Measurements from ENCODE around the gene IQSEC1. TPM values are rescaled to one million over a fixed set of nuclear protein-coding genes. Genes with fewer than 3 reads are reported as not detected.

IQSEC1 gene
- total and polyA plus RNA-seq, 2 donors (not counting 1 experiment from before 2014, with no cell fraction given): 96.7 to 222 TPM

- POLR2A ChIA-PET: no interaction called here
- TF ChIP-seq, protein P1, sequence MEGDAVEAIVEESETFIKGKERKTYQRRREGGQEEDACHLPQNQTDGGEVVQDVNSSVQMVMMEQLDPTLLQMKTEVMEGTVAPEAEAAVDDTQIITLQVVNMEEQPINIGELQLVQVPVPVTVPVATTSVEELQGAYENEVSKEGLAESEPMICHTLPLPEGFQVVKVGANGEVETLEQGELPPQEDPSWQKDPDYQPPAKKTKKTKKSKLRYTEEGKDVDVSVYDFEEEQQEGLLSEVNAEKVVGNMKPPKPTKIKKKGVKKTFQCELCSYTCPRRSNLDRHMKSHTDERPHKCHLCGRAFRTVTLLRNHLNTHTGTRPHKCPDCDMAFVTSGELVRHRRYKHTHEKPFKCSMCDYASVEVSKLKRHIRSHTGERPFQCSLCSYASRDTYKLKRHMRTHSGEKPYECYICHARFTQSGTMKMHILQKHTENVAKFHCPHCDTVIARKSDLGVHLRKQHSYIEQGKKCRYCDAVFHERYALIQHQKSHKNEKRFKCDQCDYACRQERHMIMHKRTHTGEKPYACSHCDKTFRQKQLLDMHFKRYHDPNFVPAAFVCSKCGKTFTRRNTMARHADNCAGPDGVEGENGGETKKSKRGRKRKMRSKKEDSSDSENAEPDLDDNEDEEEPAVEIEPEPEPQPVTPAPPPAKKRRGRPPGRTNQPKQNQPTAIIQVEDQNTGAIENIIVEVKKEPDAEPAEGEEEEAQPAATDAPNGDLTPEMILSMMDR (IDR thresholded peaks at IDR 0.05): no peak
- no peak for TF ChIP-seq EZH2 (IDR thresholded peaks at IDR 0.05; ENCODE audit: borderline replicate concordance, insufficient read depth, low read depth, low read length, poor library complexity, severe bottlenecking)
- peak overlapping the region; percentile 3 for H3K27ac Mint-ChIP-seq
- H3K4me1 Mint-ChIP-seq: peaks cover 64% of the 10 kb centered on the region
- Histone ChIP-seq H3K79me2 (ENCODE audit: control insufficient read depth, insufficient read depth, low read length) (peaks cover 39% of the 10 kb centered on the region), H3K9me3 (ENCODE audit: control extremely low read depth in 1 of 3, control insufficient read depth in 2 of 3, insufficient read depth in 1 of 3, low read length in 2 of 3) (no peaks in the 10 kb centered on the region), H2AFZ (ENCODE audit: insufficient read depth, low read depth, low read length, poor library complexity, severe bottlenecking) (no peak overlapping the region), H3K27ac (ENCODE audit: low read length in 2 of 2) (no peak overlapping the region), H3K4me2 (replicated peaks; ENCODE audit: low read depth, low read length, poor library complexity, severe bottlenecking) (no peak overlapping the region), H3K4me1 (ENCODE audit: control insufficient read depth in 2 of 2, insufficient read depth in 2 of 2, low read length in 2 of 2) (peaks cover 51 to 68% of the 10 kb centered on the region in 2 donors), H3K27me3 (replicated peaks in 1 of 4; ENCODE audit: control extremely low read depth in 1 of 4, control insufficient read depth in 3 of 4, insufficient read depth in 4 of 4, low read length in 3 of 4) (no peaks in the 10 kb centered on the region), H3K9ac (ENCODE audit: low read length) (no peak overlapping the region), H4K20me1 (ENCODE audit: control insufficient read depth, insufficient read depth, low read length, poor library complexity, severe bottlenecking) (no peaks in the 10 kb centered on the region), H3K4me3 (ENCODE audit: control extremely low read depth in 1 of 5, extremely low read depth in 1 of 5, insufficient read depth in 1 of 5, low read depth in 2 of 5, low read length in 4 of 5) (no peak overlapping the region), H3K36me3 (replicated peaks in 1 of 2; ENCODE audit: control extremely low read depth in 1 of 2, control insufficient read depth in 1 of 2, extremely low read depth in 1 of 2, insufficient read depth in 2 of 2, low read length in 1 of 2) (no peaks in the 10 kb centered on the region)
- CTCF ChIA-PET: no interaction called here
- H3K4me3 Mint-ChIP-seq: no peak overlapping the region
- DNase-seq (no peak), ATAC-seq (ENCODE audit: low read depth) (no peak)
- 98% methylated on average over 6 of the region's 7 CpGs for WGBS (ENCODE audit: insufficient coverage)
- intact Hi-C loops (cut with micrococcal nuclease): no loop called here
- H3K27me3 Mint-ChIP-seq: no peaks in the 10 kb centered on the region
- no peaks in the 10 kb centered on the region for H3K9me3 Mint-ChIP-seq (ENCODE audit: insufficient read depth)
These were observed 6.3 kb upstream of the IQSEC1 start for GRCh38 chr3:13079510-13079909.

GRCh38 chr3:13079051-13079450 is 5.8 kb upstream of the IQSEC1 start:
- intact Hi-C loops (cut with micrococcal nuclease): no loop called here
- POLR2A ChIA-PET: no interaction called here
- DNase-seq (no peak), ATAC-seq (ENCODE audit: low read depth) (no peak)
- CTCF ChIA-PET: no interaction called here
- Histone ChIP-seq H3K4me2 (replicated peaks; ENCODE audit: low read depth, low read length, poor library complexity, severe bottlenecking) (no peak overlapping the region), H3K4me3 (ENCODE audit: control extremely low read depth in 1 of 5, extremely low read depth in 1 of 5, insufficient read depth in 1 of 5, low read depth in 2 of 5, low read length in 4 of 5) (no peak overlapping the region), H3K36me3 (replicated peaks in 1 of 2; ENCODE audit: control extremely low read depth in 1 of 2, control insufficient read depth in 1 of 2, extremely low read depth in 1 of 2, insufficient read depth in 2 of 2, low read length in 1 of 2) (no peaks in the 10 kb centered on the region), H3K9ac (ENCODE audit: low read length) (no peak overlapping the region), H2AFZ (ENCODE audit: insufficient read depth, low read depth, low read length, poor library complexity, severe bottlenecking) (no peak overlapping the region), H3K27me3 (replicated peaks in 1 of 4; ENCODE audit: control extremely low read depth in 1 of 4, control insufficient read depth in 3 of 4, insufficient read depth in 4 of 4, low read length in 3 of 4) (no peaks in the 10 kb centered on the region), H3K27ac (ENCODE audit: low read length in 2 of 2) (no peak overlapping the region), H3K4me1 (ENCODE audit: control insufficient read depth in 2 of 2, insufficient read depth in 2 of 2, low read length in 2 of 2) (peaks cover 50 to 67% of the 10 kb centered on the region in 2 donors), H3K9me3 (ENCODE audit: control extremely low read depth in 1 of 3, control insufficient read depth in 2 of 3, insufficient read depth in 1 of 3, low read length in 2 of 3) (no peaks in the 10 kb centered on the region), H4K20me1 (ENCODE audit: control insufficient read depth, insufficient read depth, low read length, poor library complexity, severe bottlenecking) (no peaks in the 10 kb centered on the region), H3K79me2 (ENCODE audit: control insufficient read depth, insufficient read depth, low read length) (peaks cover 43% of the 10 kb centered on the region)
- Mint-ChIP-seq H3K4me1 (peaks cover 64% of the 10 kb centered on the region), H3K27me3 (no peaks in the 10 kb centered on the region), H3K27ac (no peak overlapping the region), H3K4me3 (no peak overlapping the region), H3K9me3 (ENCODE audit: insufficient read depth) (no peaks in the 10 kb centered on the region)
- TF ChIP-seq, protein P1 (IDR thresholded peaks at IDR 0.05): no peak
- no peak for TF ChIP-seq EZH2 (IDR thresholded peaks at IDR 0.05; ENCODE audit: borderline replicate concordance, insufficient read depth, low read depth, low read length, poor library complexity, severe bottlenecking)
- WGBS (ENCODE audit: insufficient coverage): 81% methylated on average over 7 of the region's 7 CpGs
